ENCODE data around the gene TSPAN32.
"Not testable (repeated sequence)": the region's sequence is repeated elsewhere in the genome, so short reads cannot be mapped to it uniquely, and the experiment has no call there.

The TSPAN32 gene

GRCh38 chr11:2330696-2331095 lies 28.9 kb downstream of the TSPAN32 start:
- DNase-seq (ENCODE audit: low read depth, low spot score): no peak
- no peak overlapping the region for H3K27ac ChIP-seq

- DNase-seq (ENCODE audit: low read depth, low spot score): no peak
- H3K27ac ChIP-seq: no peak overlapping the region
Observed at GRCh38 chr11:2331404-2331803, 29.6 kb downstream of the TSPAN32 start.

DNA sequence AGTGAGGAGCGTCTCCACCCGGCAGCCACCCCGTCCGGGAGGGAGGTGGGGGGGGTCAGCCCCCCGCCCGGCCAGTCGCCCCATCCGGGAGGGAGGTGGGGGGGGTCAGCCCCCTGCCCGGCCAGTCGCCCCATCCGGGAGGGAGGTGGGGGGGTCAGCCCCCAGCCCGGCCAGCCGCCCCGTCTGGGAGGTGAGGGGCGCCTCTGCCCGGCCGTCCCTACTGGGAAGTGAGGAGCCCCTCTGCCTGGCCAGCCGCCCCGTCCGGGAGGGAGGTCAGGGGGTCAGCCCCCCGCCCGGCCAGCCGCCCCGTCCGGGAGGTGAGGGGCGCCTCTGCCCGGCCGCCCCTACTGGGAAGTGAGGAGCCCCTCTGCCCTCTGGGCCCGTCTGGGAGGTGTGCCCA lies 30.8 kb downstream of the TSPAN32 start:
- H3K27ac ChIP-seq; DNase-seq (ENCODE audit: low read depth, low spot score): not testable (repeated sequence)

DNA sequence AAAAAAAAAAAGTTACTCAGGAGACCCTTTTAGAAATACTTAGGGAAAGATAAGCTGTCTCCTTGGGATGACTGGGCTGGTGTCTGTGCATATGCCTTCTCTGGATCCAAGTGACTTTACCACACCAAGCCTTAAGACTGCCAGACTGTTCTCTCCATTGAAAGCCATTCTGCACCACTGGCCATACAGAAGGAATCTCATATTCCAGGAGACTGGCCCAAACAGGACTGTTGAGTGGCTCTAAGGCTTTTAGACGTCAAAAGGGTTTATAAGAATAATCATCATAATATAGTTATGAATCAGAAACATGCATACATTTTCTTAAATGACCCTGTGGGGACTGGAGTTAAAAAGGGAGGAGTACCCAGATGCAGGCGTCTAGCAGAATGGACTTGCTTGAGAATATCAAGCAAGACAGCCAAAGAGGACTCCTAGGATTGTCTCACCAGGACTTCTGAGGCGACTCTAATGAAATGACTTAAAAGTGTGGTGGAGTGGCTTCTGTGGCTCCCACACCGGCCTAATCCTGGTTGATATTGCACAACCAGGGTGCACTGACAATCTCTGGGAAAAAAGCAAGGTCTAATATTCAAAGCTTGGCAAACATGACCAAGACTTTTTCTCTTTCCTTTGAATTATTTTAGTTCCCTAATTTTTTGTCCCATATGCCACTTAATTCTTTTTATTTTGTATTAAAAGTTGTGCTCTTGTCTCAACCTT lies 31.8 kb downstream of the TSPAN32 start:
- DNase-seq (ENCODE audit: low read depth, low spot score); H3K27ac ChIP-seq: not testable (repeated sequence)

- H3K27ac ChIP-seq; DNase-seq (ENCODE audit: low read depth, low spot score): not testable (repeated sequence)
Observed at GRCh38 chr11:2335286-2335685, 33.5 kb downstream of the TSPAN32 start.

GRCh38 chr11:2338760-2339159 lies 36.9 kb downstream of the TSPAN32 start:
- H3K27ac ChIP-seq; DNase-seq (ENCODE audit: low read depth, low spot score): not testable (repeated sequence)

GRCh38 chr11:2342557-2342956 lies 40.7 kb downstream of the TSPAN32 start:
- DNase-seq (ENCODE audit: low read depth, low spot score): no peak
- no peak overlapping the region for H3K27ac ChIP-seq

DNA sequence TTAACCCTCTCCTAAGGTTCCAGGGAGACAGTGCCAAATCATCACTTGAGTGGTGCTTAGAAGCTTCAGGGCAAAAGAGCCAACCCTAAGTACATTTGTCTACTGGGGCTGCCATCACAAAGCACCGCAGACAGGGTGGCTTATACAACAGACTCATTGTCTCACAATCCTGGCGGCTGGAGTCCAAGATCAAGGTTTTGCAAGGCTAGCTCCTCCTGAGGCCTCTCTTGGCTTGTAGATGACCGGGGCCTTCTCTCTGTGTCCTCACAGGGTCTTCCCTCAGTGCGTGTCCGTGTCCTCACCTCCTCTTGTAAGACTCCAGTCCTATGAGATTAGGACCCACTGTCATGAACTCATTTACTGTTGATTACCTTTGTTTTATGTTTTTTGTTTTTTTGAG lies 41.2 kb downstream of the TSPAN32 start:
- DNase-seq (ENCODE audit: low read depth, low spot score): no peak
- no peak overlapping the region for H3K27ac ChIP-seq

DNA sequence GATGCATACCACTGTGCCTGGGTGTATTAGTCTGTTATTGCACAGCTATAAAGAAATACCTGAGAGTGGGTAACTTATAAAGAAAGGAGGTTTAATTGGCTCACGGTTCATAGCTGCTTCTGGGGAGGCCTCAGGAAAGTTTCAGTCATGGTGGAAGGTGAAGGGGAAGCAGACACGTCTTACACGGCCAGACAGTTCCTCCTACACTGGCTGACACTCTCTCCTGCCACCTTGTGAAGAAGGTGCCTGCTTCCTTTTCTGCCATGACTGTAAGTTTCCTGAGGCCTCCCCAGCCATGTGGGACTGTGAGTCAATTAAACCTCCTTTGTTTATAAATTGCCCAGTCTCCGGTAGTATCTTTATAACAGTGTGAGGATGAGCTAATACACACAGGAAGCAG lies 41.7 kb downstream of the TSPAN32 start:
- no peak for DNase-seq (ENCODE audit: low read depth, low spot score)
- no peak overlapping the region for H3K27ac ChIP-seq

DNA sequence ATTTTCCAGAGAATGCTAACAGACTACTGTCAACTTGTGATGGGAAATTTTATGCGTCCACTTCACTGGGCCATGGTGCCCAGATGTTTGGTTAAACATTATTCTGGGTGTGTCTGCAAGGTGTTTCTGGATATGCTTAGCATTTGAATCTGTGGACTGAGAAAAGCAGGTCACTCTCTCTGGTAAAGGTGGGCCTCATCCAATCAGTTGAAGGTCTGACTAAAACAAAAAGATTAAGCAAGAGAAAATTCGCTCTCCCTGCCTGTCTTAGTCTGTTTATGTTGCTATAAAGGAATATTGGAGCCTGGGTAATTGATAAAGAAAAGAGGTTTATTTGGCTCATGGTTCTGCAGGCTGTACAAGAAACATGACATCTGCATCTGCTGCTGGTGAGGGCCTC lies 43.2 kb downstream of the TSPAN32 start:
- H3K27ac ChIP-seq: no peak overlapping the region
- DNase-seq (ENCODE audit: low read depth, low spot score): no peak

- no peak for DNase-seq (ENCODE audit: low read depth, low spot score)
- no peak overlapping the region for H3K27ac ChIP-seq
Observed at GRCh38 chr11:2346014-2346413, 44.2 kb downstream of the TSPAN32 start.

GRCh38 chr11:2346586-2347307 lies 44.9 kb downstream of the TSPAN32 start:
- DNase-seq (ENCODE audit: low read depth, low spot score): no peak
- H3K27ac ChIP-seq: no peak overlapping the region

DNA sequence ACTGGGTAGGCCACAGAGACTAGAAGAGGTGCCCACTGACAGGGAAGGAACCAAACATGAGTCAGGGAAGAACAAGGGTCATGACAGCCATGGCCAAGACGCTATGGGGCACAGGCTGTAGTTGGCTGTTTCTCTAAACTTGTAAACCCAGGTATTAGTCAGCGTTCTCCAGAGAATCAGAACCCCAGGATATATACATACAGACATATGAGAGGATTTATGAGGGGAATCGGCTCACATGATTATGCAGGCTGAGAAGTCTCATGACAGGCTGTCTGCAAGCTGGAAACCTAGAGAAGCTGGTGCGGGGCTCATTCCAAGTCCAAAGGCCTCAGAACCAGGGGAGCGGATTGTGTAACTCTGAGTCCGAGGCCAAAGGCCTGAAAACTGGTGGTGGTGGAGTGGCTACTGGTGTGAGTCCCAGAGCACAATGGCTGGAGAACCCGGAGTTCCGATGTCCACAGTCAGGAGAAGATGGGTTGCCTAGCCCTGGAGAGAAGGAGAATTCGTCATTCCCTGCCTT lies 45.6 kb downstream of the TSPAN32 start:
- H3K27ac ChIP-seq: no peak overlapping the region
- no peak for DNase-seq (ENCODE audit: low read depth, low spot score)

DNA sequence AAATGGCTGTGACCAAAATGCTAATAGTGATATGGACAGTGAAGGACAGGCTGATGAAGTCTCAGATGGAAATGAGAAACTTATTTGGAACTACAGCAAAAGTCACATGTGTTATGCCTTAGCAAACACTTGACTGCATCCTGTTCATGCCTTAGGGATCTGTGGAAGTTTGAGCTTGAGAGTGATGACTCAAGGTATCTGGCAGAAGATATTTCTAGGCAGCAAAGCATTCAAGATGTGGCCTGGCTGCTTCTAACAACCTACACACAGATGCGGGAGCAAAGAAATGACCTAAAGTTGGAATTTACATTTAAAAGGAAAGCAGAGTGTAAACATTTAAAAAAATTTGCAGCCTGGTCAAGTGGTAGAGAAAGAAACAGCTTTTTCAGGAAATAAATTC lies 47.2 kb downstream of the TSPAN32 start:
- DNase-seq (ENCODE audit: low read depth, low spot score): no peak
- H3K27ac ChIP-seq: no peak overlapping the region

GRCh38 chr11:2351701-2352100 lies 49.9 kb downstream of the TSPAN32 start:
- H3K27ac ChIP-seq: no peak overlapping the region
- no peak for DNase-seq (ENCODE audit: low read depth, low spot score)

DNA sequence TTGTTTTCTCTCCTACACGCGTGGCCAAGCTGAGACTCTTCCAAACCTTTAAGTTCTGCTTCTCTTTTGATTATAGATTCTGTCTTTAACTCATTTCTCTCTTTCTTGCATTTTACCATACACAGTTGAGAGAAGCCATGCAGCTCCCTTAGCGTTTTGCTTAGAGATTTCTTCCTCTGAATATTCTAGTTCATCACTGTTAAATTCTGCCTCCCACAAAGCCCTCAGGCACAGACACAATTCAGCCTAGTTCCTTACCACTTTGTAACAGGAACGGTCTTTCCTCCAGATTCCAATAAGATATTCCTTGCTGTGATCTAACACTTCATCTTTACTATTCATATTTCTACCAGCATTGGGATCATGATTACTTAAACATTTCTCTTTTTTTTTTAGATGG lies 50.6 kb downstream of the TSPAN32 start:
- no peak for DNase-seq (ENCODE audit: low read depth, low spot score)

GRCh38 chr11:2355000-2355644 lies 53.3 kb downstream of the TSPAN32 start:
- no peak overlapping the region for H3K27ac ChIP-seq
- no peak for DNase-seq (ENCODE audit: low read depth, low spot score)

More for the DNA sequence above, 50.6 kb downstream of the TSPAN32 start:
- H3K27ac ChIP-seq: no peak overlapping the region

GRCh38 chr11:2357246-2357645 lies 55.4 kb downstream of the TSPAN32 start:
- no peak for DNase-seq (ENCODE audit: low read depth, low spot score)
- H3K27ac ChIP-seq: no peak overlapping the region

GRCh38 chr11:2357651-2358050 lies 55.8 kb downstream of the TSPAN32 start:
- DNase-seq (ENCODE audit: low read depth, low spot score); H3K27ac ChIP-seq: not testable (repeated sequence)

- DNase-seq (ENCODE audit: low read depth, low spot score): no peak
- no peak overlapping the region for H3K27ac ChIP-seq
Observed at GRCh38 chr11:2358754-2359442, 57.1 kb downstream of the TSPAN32 start.

All from epithelial cell of prostate (primary cell).